Smooth muscle cell (in vitro differentiated cells): ENCODE measurements around the gene NTRK1. TPM values are rescaled to one million over a fixed set of nuclear protein-coding genes. Genes with fewer than 3 reads are reported as not detected.
"Not testable (repeated sequence)": the region's sequence is repeated elsewhere in the genome, so short reads cannot be mapped to it uniquely, and the experiment has no call there.

Source experiments
- DNase-seq: peaks from one replicate; lab custom pipeline; 2025; ENCODE audit not compliant: unreplicated experiment; lab: John Stamatoyannopoulos, UW
- H2AFZ ChIP-seq: fragments of 200-600 bp; sonication (generic); 2 replicates; pipeline ENCODE4 v1.6.0; 2016; ENCODE audit warnings: antibody characterized with exemption, low read depth, mild to moderate bottlenecking
- H3F3A ChIP-seq: fragments of 200-600 bp; sonication (generic); 2 replicates; pipeline ENCODE4 v1.6.0; 2017; ENCODE audit warnings: antibody characterized with exemption, low read depth
- H3K27ac ChIP-seq: fragments of 200-600 bp; sonication (generic); 2 replicates; pipeline ENCODE4 v1.5.1; 2016; ENCODE audit warnings: low read depth, mild to moderate bottlenecking
- H3K27me3 ChIP-seq: fragments of 200-600 bp; sonication (generic); 2 replicates; pipeline ENCODE4 v1.6.1; 2016; ENCODE audit warnings: low read depth, mild to moderate bottlenecking
- H3K36me3 ChIP-seq: fragments of 200-600 bp; sonication (generic); 2 replicates; pipeline ENCODE4 v1.5.1; 2016; ENCODE audit warnings: low read depth
- H3K4me1 ChIP-seq: fragments of 200-600 bp; sonication (generic); 2 replicates; pipeline ENCODE4 v1.5.1; 2016; ENCODE audit warnings: low read depth
- H3K4me2 ChIP-seq: fragments of 200-600 bp; sonication (generic); 2 replicates; pipeline ENCODE4 v1.6.0; 2016; ENCODE audit warnings: mild to moderate bottlenecking
- H3K4me3 ChIP-seq: fragments of 200-600 bp; sonication (generic); 2 replicates; pipeline ENCODE4 v1.5.1; 2016; ENCODE audit warnings: mild to moderate bottlenecking
- H3K79me2 ChIP-seq: fragments of 200-600 bp; sonication (generic); 2 replicates; pipeline ENCODE4 v1.6.0; 2016; ENCODE audit warnings: low read depth, mild to moderate bottlenecking
- H3K9ac ChIP-seq: fragments of 200-600 bp; sonication (generic); 2 replicates; pipeline ENCODE4 v1.6.0; 2016; ENCODE audit warnings: low read depth
- H3K9me3 ChIP-seq: fragments of 200-600 bp; sonication (generic); replicated peaks from 2 replicates; pipeline ENCODE4 v1.5.1; 2016; ENCODE audit warnings: low read depth
- H4K20me1 ChIP-seq: fragments of 200-600 bp; sonication (generic); 2 replicates; pipeline ENCODE4 v1.6.0; 2016; ENCODE audit warnings: low read depth
- WGBS: methylation state at CpG from one replicate; pipeline ENCODE4 v1.1.7; 2016; ENCODE audit warnings: low lambda C conversion rate; 5-methylcytosine and 5-hydroxymethylcytosine counted together
- polyA plus RNA-seq: library from polyadenylated mRNA; unstranded; fragments of >200 nt; fragmentation: Nextera tagmentation; extraction: Ambion mirVana; gene quantifications from 2 replicates; pipeline ENCODE4 v1.2.1, GENCODE V29; 2016
- total RNA-seq: library from RNA; depleted of rRNA; stranded (reverse); fragments of >200 nt; gene quantifications from 2 replicates; pipeline ENCODE4 v1.2.3, GENCODE V29; 2014
- TF ChIP-seq, protein P1 (sequence below): fragments of 200-600 bp; sonication (generic); IDR thresholded peaks from 2 replicates; pipeline ENCODE4 v1.5.1; 2017; ENCODE audit warnings: borderline replicate concordance, mild to moderate bottlenecking, antibody characterized with exemption; ENCODE audit not compliant: insufficient read depth, poor library complexity, severe bottlenecking

The NTRK1 gene
- total and polyA plus RNA-seq, 2 experiments from 2014 or later = 0.85 to 3.6 TPM

DNA sequence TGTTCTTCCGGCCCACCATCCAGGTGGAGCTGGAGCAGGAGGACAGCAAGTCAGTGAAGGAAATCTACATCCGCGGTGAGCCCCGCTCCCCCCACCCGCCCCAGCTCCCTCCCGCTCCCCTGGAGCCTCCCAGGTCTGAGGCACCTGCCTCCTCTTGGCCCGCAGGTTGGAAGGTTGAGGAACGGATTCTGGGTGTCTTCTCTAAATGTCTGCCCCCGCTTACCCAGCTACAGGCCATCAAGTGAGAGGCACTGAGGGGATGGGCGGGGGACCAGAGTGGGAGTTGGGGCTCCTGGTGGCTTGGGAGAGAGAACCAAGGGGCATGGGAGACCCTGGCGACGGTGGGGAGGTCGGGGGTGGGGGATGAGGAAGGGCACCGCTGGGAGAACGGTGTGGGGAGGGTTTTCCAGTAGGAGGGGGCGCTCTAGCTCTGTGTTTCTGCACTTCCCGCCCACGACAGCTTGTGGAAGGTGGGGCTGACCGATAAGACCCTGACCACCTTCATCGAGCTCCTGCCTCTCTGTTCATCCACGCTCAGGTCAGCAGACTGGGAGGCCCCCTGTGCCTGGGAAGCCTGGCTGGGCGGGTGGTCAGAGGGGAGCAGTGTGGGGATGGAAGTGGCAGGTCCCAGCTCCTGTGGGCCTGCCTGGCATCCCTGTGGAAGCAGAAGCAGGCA lies 64.0 kb downstream of the NTRK1 start:
- TF ChIP-seq, protein P1, sequence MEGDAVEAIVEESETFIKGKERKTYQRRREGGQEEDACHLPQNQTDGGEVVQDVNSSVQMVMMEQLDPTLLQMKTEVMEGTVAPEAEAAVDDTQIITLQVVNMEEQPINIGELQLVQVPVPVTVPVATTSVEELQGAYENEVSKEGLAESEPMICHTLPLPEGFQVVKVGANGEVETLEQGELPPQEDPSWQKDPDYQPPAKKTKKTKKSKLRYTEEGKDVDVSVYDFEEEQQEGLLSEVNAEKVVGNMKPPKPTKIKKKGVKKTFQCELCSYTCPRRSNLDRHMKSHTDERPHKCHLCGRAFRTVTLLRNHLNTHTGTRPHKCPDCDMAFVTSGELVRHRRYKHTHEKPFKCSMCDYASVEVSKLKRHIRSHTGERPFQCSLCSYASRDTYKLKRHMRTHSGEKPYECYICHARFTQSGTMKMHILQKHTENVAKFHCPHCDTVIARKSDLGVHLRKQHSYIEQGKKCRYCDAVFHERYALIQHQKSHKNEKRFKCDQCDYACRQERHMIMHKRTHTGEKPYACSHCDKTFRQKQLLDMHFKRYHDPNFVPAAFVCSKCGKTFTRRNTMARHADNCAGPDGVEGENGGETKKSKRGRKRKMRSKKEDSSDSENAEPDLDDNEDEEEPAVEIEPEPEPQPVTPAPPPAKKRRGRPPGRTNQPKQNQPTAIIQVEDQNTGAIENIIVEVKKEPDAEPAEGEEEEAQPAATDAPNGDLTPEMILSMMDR = no peak
- H3K9me3 ChIP-seq = no peaks in the 10 kb centered on the region
- no peak overlapping the region for H3K4me3 ChIP-seq
- H3K9ac ChIP-seq = no peak overlapping the region
- peaks cover 11% of the 10 kb centered on the region for H3K4me1 ChIP-seq
- no peaks in the 10 kb centered on the region for H3K36me3 ChIP-seq
- H3K79me2 ChIP-seq = no peaks in the 10 kb centered on the region
- no peak overlapping the region for H3K4me2 ChIP-seq
- peaks cover 21% of the 10 kb centered on the region for H4K20me1 ChIP-seq
- peaks cover 4% of the 10 kb centered on the region for H3F3A ChIP-seq
- H3K27ac ChIP-seq = no peak overlapping the region
- peaks cover 80% of the 10 kb centered on the region for H3K27me3 ChIP-seq
- no peak overlapping the region for H2AFZ ChIP-seq
- 14% methylated on average over 19 of the region's 22 CpGs for WGBS
- DNase-seq = no peak

DNA sequence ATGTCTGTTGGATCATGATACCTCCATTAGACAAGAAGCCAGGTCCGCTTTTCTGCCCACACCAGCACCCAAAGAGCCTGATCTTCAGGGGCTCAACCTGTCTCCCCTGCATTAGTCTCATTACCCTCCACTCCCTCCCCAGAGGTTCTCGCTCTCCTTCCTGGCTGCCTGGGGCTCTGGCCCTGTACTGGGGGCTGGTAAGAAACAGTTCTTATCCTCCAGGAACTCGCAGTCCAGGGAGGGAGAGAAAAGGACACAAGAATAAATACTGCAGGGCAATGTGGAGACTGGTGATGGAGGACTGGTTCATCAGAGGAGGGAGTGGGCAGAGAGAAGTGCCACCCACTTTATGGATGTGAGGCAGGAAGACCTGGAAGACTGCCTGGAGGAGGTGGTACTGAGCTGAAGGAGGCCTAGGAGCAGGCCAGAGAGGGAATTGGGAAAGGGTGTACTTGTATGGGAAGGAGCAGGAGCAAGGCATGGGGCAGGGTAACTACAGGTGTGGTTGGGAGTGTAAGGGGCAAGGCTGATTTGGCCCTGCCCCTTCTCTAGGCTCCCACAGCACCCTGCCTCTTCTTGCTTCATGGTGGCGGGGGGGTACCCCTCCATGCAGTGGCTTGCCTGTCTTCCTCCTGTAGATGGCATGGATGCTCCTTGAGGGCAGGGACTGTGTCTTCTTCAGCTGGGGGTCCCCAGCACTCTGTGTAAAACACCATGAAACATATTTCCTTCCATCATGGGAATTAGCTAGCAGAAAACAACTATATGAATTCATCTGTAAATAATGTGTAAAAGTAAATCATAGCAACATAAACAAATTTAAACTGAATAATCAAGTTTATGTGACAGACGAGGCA lies 64.7 kb downstream of the NTRK1 start:
- DNase-seq = no peak
- H3F3A ChIP-seq = peaks cover 4% of the 10 kb centered on the region
- no peaks in the 10 kb centered on the region for H3K9me3 ChIP-seq
- H4K20me1 ChIP-seq = peaks cover 21% of the 10 kb centered on the region
- TF ChIP-seq, protein P1 = no peak
- H3K9ac ChIP-seq = no peak overlapping the region
- no peak overlapping the region for H2AFZ ChIP-seq
- H3K27me3 ChIP-seq = peaks cover 88% of the 10 kb centered on the region
- peaks cover 11% of the 10 kb centered on the region for H3K4me1 ChIP-seq
- H3K4me2 ChIP-seq = no peak overlapping the region
- H3K79me2 ChIP-seq = no peaks in the 10 kb centered on the region
- no peak overlapping the region for H3K27ac ChIP-seq
- WGBS = 73% methylated on average over 5 of the region's 5 CpGs
- H3K4me3 ChIP-seq = no peak overlapping the region
- no peaks in the 10 kb centered on the region for H3K36me3 ChIP-seq

DNA sequence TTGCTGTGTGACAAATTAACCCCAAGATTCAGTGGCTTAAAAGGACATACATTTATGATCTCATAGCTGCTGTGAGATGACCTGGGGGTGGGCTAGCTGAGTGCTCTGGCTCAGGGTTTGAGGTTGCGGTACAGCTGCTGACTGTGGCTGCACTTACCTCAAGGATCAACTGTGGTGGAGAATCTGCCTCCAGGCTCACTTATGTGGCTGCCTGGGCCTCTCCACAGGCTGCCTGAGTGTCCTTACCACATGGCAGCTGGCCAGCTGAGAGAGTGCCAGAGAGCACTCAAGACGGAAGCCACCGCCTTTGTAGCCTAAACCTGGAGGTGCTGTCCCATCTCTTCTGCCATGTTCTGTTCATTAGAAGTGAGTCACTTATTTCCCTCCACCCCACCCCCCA lies 65.5 kb downstream of the NTRK1 start:
- Histone ChIP-seq H3K9ac (no peak overlapping the region), H4K20me1 (peaks cover 21% of the 10 kb centered on the region), H2AFZ (no peak overlapping the region), H3K27ac (no peak overlapping the region), H3K9me3 (no peaks in the 10 kb centered on the region), H3K4me2 (no peak overlapping the region), H3K36me3 (no peaks in the 10 kb centered on the region), H3K4me3 (no peak overlapping the region), H3K79me2 (no peaks in the 10 kb centered on the region), H3F3A (peaks cover 4% of the 10 kb centered on the region), H3K27me3 (peaks cover 88% of the 10 kb centered on the region), H3K4me1 (peaks cover 11% of the 10 kb centered on the region)
- TF ChIP-seq, protein P1 = no peak
- WGBS = 13% methylated on average over 3 of the region's 3 CpGs
- DNase-seq = no peak

DNA sequence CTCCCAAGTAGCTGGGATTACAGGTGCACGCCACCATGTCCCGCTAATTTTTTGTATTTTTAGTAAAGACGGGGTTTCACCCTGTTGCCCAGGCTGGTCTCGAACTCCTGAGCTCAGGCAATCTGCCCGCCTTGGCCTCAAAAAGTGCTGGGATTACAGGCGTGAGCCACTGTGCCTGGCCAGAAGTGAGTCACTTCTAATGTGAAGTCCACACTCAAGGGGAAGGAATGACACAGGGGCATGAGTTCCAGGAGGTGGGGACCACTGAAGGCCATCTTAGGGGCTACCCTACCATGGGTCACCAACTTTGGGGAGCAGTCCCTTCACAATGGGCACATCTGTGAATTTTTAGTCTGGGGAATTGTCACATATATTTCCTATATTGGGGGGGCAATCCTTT lies 66.0 kb downstream of the NTRK1 start:
- H4K20me1 ChIP-seq = peaks cover 21% of the 10 kb centered on the region
- WGBS = 59% methylated on average over 6 of the region's 6 CpGs

More for the DNA sequence above, 66.0 kb downstream of the NTRK1 start:
- H3F3A ChIP-seq, H3K27ac ChIP-seq, H3K9me3 ChIP-seq, H3K79me2 ChIP-seq, DNase-seq, H3K36me3 ChIP-seq, H3K9ac ChIP-seq, H3K4me2 ChIP-seq, H3K4me3 ChIP-seq, H2AFZ ChIP-seq: not testable (repeated sequence)
- Histone ChIP-seq H3K4me1 (peaks cover 11% of the 10 kb centered on the region), H3K27me3 (peaks cover 88% of the 10 kb centered on the region)
